ENCODE data around the gene GIMAP8. TPM values are rescaled to one million over a fixed set of nuclear protein-coding genes. Genes with fewer than 3 reads are reported as not detected.

The GIMAP8 gene
- polyA plus RNA-seq, 1 of the 3 experiments (the other 2 are of a cell fraction): not detected

DNA sequence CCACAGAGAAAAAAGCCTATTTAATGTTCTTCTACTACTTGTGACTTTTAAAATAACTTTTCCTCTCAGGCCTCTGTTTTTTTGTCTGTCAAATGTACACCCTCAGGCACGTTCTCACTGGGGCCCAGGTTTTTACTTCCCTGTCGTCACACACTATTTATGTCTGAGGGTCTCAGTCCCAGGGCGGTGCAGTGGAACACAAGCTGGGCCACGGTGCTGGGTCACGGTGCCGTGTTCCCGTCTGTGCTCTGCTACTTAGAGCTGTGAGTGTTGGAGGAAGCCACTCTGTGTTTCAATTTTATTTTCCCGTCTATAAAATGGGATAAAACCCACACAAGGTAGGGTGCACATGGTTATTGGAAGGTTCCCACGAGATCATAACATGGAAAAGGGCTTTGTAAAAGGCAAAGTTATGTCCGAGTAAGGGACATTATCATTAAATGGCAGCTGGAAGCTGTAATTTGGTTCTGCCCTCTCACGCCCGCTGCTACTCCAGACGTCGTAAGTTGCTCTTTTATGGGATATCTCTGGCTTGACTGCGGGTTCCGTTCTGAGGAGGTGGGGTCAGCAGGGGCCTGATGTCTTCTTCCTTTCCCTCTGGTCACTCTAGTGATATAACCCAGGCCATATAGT lies 46.1 kb upstream of the GIMAP8 start:
- CTCF ChIA-PET: interaction anchor here (0.6 to 3.4 kb wide), 15 partner anchors 9 to 1229 kb away, joined by 3 to 17 read pairs (median 3); partner anchors contain the start of genes REPIN1 and ZNF775
- no peaks in the 10 kb centered on the region for H3K79me2 ChIP-seq (ENCODE audit: insufficient read depth)

DNA sequence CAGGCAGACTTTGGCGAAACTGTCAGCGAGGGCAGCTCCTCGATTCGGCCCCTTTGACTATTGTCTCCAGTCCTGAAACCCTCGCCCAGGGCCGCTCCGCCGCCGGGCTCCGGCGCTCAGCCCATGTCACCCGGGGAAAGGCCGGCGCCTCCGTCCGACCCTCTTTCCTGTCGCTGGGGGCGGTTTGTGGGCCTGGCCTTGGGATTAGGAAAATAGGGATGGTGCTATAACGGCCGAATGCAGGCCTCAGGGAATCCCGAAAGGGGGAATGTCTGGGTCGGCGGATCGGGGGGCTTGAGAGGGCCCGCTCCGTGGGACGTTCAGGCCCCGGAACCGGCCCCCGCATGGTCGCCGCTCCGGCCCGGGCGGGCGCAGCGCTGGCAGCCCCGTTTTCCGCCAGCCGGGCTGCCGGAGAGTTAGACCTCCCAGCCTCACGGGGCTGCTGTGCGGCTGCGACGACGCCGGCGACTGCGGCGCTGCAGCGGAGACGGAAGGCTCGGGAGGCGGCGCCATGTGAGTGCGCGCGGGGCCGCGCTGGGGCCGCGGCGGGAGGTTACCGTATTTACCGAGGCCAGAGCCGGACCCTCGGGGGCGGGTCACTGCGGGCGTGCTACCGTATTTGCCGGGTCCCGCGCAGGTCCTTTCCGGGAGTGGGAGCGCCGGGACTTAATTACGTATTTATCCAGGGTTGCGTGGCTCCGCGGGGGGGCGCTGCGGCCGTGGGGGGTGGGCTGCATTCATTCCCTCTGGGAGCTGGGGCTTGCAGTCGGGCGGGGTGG lies 45.4 kb upstream of the GIMAP8 start:
- Histone ChIP-seq H3K9ac (peak overlapping the region; percentile 86), H2AFZ (ENCODE audit: low read depth) (peak overlapping the region; percentile 98), H3K27me3 (ENCODE audit: insufficient read depth) (no peaks in the 10 kb centered on the region), H3K4me3 (ENCODE audit: low read depth in 2 of 2, low read length in 1 of 2) (peak overlapping the region; percentile 71 to 74), H3K9me2 (no peaks in the 10 kb centered on the region), H3K9me3 (no peaks in the 10 kb centered on the region), H3K4me2 (peak overlapping the region; percentile 98), H3F3A (replicated peaks; ENCODE audit: insufficient read depth) (peaks cover 9% of the 10 kb centered on the region), H3K79me2 (ENCODE audit: insufficient read depth) (no peaks in the 10 kb centered on the region), H3K4me1 (ENCODE audit: control insufficient read depth in 1 of 2, insufficient read depth in 2 of 2, low read depth in 1 of 2, low read length in 1 of 2) (peaks cover 9 to 35% of the 10 kb centered on the region in 2 experiments), H3K36me3 (replicated peaks in 1 of 2; ENCODE audit: control insufficient read depth in 1 of 2, insufficient read depth in 2 of 2, low read length in 1 of 2) (peaks cover 0 to 3% of the 10 kb centered on the region in 2 experiments), H4K20me1 (ENCODE audit: insufficient read depth) (no peaks in the 10 kb centered on the region), H3K27ac (ENCODE audit: low read depth in 2 of 2, low read length in 1 of 2) (peak overlapping the region; percentile 56 to 87)
- WGBS (ENCODE audit: low lambda C conversion rate): 9% methylated on average over 58 of the region's 86 CpGs
- ChIA-PET CTCF (interaction anchor here (0.5 to 3.4 kb wide), 20 partner anchors 8 to 1228 kb away, joined by 3 to 17 read pairs (median 3); partner anchors contain the start of genes REPIN1 and ZNF775), POLR2A (interaction anchor here (0.7 to 3.2 kb wide), 7 partner anchors 20 to 82 kb away, joined by 3 to 19 read pairs (median 4); partner anchors contain the start of genes ACTR3C, LRRC61 and REPIN1)
- peak; percentile 100 for DNase-seq
- no peak for TF ChIP-seq EZH2phosphoT487 (IDR thresholded peaks at IDR 0.05; ENCODE audit: borderline replicate concordance, low read depth)
- TF ChIP-seq GATA2 (CRISPR knock-in tag; IDR thresholded peaks at IDR 0.05): no peak
- TF ChIP-seq, protein P1, sequence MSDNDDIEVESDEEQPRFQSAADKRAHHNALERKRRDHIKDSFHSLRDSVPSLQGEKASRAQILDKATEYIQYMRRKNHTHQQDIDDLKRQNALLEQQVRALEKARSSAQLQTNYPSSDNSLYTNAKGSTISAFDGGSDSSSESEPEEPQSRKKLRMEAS (IDR thresholded peaks at IDR 0.05; ENCODE audit: low read depth): peak; percentile 90
- 0 out of 2 replicates have a peak, but pooled peaks have one; percentile 48 for TF ChIP-seq RFX5 (IDR thresholded peaks at IDR 0.05; ENCODE audit: low read length)
- TF ChIP-seq TAF1 (IDR thresholded peaks at IDR 0.05; ENCODE audit: borderline replicate concordance, low read depth, low read length): peak; percentile 82; the same call in 1 of the 2 replicates
- TF ChIP-seq RXRA (IDR thresholded peaks at IDR 0.05; ENCODE audit: borderline replicate concordance, low read depth): peak; percentile 75; the same call in 1 of the 2 replicates
- peak; percentile 69; the same call in 1 of the 2 replicates for TF ChIP-seq YY1 (IDR thresholded peaks at IDR 0.05; ENCODE audit: low read depth)
- peak; percentile 79; the same call in 1 of the 2 replicates for TF ChIP-seq SIN3A (IDR thresholded peaks at IDR 0.05; ENCODE audit: borderline replicate concordance, low read depth, low read length)
- TF ChIP-seq, protein P2, sequence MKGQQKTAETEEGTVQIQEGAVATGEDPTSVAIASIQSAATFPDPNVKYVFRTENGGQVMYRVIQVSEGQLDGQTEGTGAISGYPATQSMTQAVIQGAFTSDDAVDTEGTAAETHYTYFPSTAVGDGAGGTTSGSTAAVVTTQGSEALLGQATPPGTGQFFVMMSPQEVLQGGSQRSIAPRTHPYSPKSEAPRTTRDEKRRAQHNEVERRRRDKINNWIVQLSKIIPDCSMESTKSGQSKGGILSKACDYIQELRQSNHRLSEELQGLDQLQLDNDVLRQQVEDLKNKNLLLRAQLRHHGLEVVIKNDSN (IDR thresholded peaks at IDR 0.05; ENCODE audit: borderline replicate concordance, low read depth): 0 out of 2 replicates have a peak, but pooled peaks have one; percentile 41
- TF ChIP-seq EP300 (IDR thresholded peaks at IDR 0.05; ENCODE audit: borderline replicate concordance in 1 of 2, low read depth in 1 of 2, low read length in 1 of 2): peak in 1 of 2 experiments; percentile 74; a peak in 2 of 4 replicates
- TF ChIP-seq RCOR1 (IDR thresholded peaks at IDR 0.05; ENCODE audit: low read length): peak; percentile 62
- peak; percentile 19; the same call in 1 of the 2 replicates for TF ChIP-seq RAD21 (IDR thresholded peaks at IDR 0.05; ENCODE audit: low read length)

More for the DNA sequence above, 46.1 kb upstream of the GIMAP8 start:
- peak overlapping the region; percentile 86 for H3K9ac ChIP-seq
- H4K20me1 ChIP-seq (ENCODE audit: insufficient read depth): no peaks in the 10 kb centered on the region
- peaks cover 15 to 42% of the 10 kb centered on the region in 2 experiments for H3K4me1 ChIP-seq (ENCODE audit: control insufficient read depth in 1 of 2, insufficient read depth in 2 of 2, low read depth in 1 of 2, low read length in 1 of 2)
- H3K27me3 ChIP-seq (ENCODE audit: insufficient read depth): no peaks in the 10 kb centered on the region
- TF ChIP-seq GABPA (IDR thresholded peaks at IDR 0.05; ENCODE audit: low read depth) (no peak), FOXJ3 (CRISPR knock-in tag; IDR thresholded peaks at IDR 0.05) (no peak), RFX5 (IDR thresholded peaks at IDR 0.05; ENCODE audit: low read length) (no peak), CHD2 (IDR thresholded peaks at IDR 0.05; ENCODE audit: low read length, partially characterized antibody) (no peak), RAD21 (IDR thresholded peaks at IDR 0.05; ENCODE audit: low read length) (no peak), ELF1 (IDR thresholded peaks at IDR 0.05) (no peak), POLR2AphosphoS5 (IDR thresholded peaks at IDR 0.05; ENCODE audit: low read depth, low read length) (no peak), EP300 (IDR thresholded peaks at IDR 0.05; ENCODE audit: borderline replicate concordance in 1 of 2, low read depth in 1 of 2, low read length in 1 of 2) (no peak), FOSL2 (IDR thresholded peaks at IDR 0.05; ENCODE audit: borderline replicate concordance, low read depth) (no peak), TCF12 (IDR thresholded peaks at IDR 0.05) (no peak), TAF1 (IDR thresholded peaks at IDR 0.05; ENCODE audit: borderline replicate concordance, low read depth, low read length) (no peak), JUND (IDR thresholded peaks at IDR 0.05) (no peak)
- TF ChIP-seq, protein P3, sequence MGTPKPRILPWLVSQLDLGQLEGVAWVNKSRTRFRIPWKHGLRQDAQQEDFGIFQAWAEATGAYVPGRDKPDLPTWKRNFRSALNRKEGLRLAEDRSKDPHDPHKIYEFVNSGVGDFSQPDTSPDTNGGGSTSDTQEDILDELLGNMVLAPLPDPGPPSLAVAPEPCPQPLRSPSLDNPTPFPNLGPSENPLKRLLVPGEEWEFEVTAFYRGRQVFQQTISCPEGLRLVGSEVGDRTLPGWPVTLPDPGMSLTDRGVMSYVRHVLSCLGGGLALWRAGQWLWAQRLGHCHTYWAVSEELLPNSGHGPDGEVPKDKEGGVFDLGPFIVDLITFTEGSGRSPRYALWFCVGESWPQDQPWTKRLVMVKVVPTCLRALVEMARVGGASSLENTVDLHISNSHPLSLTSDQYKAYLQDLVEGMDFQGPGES (IDR thresholded peaks at IDR 0.05; ENCODE audit: low read depth, low read length): no peak
- TF ChIP-seq, protein P1 (IDR thresholded peaks at IDR 0.05; ENCODE audit: low read depth): no peak
- TF ChIP-seq, protein P4, sequence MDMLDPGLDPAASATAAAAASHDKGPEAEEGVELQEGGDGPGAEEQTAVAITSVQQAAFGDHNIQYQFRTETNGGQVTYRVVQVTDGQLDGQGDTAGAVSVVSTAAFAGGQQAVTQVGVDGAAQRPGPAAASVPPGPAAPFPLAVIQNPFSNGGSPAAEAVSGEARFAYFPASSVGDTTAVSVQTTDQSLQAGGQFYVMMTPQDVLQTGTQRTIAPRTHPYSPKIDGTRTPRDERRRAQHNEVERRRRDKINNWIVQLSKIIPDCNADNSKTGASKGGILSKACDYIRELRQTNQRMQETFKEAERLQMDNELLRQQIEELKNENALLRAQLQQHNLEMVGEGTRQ (IDR thresholded peaks at IDR 0.05; ENCODE audit: borderline replicate concordance, low read depth, low read length): no peak
- no peaks in the 10 kb centered on the region for H3K9me3 ChIP-seq
- no peaks in the 10 kb centered on the region for H3K9me2 ChIP-seq
- H2AFZ ChIP-seq (ENCODE audit: low read depth): peak overlapping the region; percentile 98
- peaks cover 9% of the 10 kb centered on the region for H3F3A ChIP-seq (replicated peaks; ENCODE audit: insufficient read depth)
- H3K27ac ChIP-seq (ENCODE audit: low read depth in 2 of 2, low read length in 1 of 2): peak overlapping the region; percentile 56 to 87
- peaks cover 0 to 3% of the 10 kb centered on the region in 2 experiments for H3K36me3 ChIP-seq (replicated peaks in 1 of 2; ENCODE audit: control insufficient read depth in 1 of 2, insufficient read depth in 2 of 2, low read length in 1 of 2)
- peak overlapping the region; percentile 71 to 74 for H3K4me3 ChIP-seq (ENCODE audit: low read depth in 2 of 2, low read length in 1 of 2)
- 88% methylated on average over 16 of the region's 16 CpGs for WGBS (ENCODE audit: low lambda C conversion rate)
- POLR2A ChIA-PET: interaction anchor here (1.2 to 1.9 kb wide), 2 partner anchors 19 to 35 kb away, joined by 8 to 11 read pairs; partner anchors contain the start of gene REPIN1
- peak overlapping the region; percentile 98 for H3K4me2 ChIP-seq
- no peak for DNase-seq
